ENCODE measurements around the gene RHBDL2. TPM values are rescaled to one million over a fixed set of nuclear protein-coding genes. Genes with fewer than 3 reads are reported as not detected.

Gene RHBDL2
- total and polyA plus RNA-seq, 2 donors (not counting 1 experiment from before 2014, with no cell fraction given): not detected

GRCh38 chr1:38964140-38964548, 22.5 kb upstream of the RHBDL2 start:
- peaks cover 12% of the 10 kb centered on the region for H3K27me3 Mint-ChIP-seq
- Histone ChIP-seq H4K20me1 (ENCODE audit: control insufficient read depth, insufficient read depth, low read length, poor library complexity, severe bottlenecking) (no peaks in the 10 kb centered on the region), H3K36me3 (replicated peaks in 1 of 2; ENCODE audit: control extremely low read depth in 1 of 2, control insufficient read depth in 1 of 2, extremely low read depth in 1 of 2, insufficient read depth in 2 of 2, low read length in 1 of 2) (no peaks in the 10 kb centered on the region), H3K4me3 (ENCODE audit: control extremely low read depth in 1 of 5, extremely low read depth in 1 of 5, insufficient read depth in 1 of 5, low read depth in 2 of 5, low read length in 4 of 5) (no peak overlapping the region), H3K9ac (ENCODE audit: low read length) (no peak overlapping the region), H3K4me1 (ENCODE audit: control insufficient read depth in 2 of 2, insufficient read depth in 2 of 2, low read length in 2 of 2) (no peaks in the 10 kb centered on the region), H3K9me3 (ENCODE audit: control extremely low read depth in 1 of 3, control insufficient read depth in 2 of 3, insufficient read depth in 1 of 3, low read length in 2 of 3) (no peaks in the 10 kb centered on the region), H3K4me2 (replicated peaks; ENCODE audit: low read depth, low read length, poor library complexity, severe bottlenecking) (no peak overlapping the region), H3K27me3 (replicated peaks in 1 of 4; ENCODE audit: control extremely low read depth in 1 of 4, control insufficient read depth in 3 of 4, insufficient read depth in 4 of 4, low read length in 3 of 4) (no peaks in the 10 kb centered on the region), H2AFZ (ENCODE audit: insufficient read depth, low read depth, low read length, poor library complexity, severe bottlenecking) (no peak overlapping the region), H3K79me2 (ENCODE audit: control insufficient read depth, insufficient read depth, low read length) (no peaks in the 10 kb centered on the region), H3K27ac (ENCODE audit: low read length in 2 of 2) (no peak overlapping the region)
- no peak overlapping the region for H3K27ac Mint-ChIP-seq
- no peak overlapping the region for H3K4me3 Mint-ChIP-seq
- no peak for ATAC-seq (ENCODE audit: low read depth)
- DNase-seq: no peak
- H3K4me1 Mint-ChIP-seq: no peaks in the 10 kb centered on the region
- TF ChIP-seq, protein P1, sequence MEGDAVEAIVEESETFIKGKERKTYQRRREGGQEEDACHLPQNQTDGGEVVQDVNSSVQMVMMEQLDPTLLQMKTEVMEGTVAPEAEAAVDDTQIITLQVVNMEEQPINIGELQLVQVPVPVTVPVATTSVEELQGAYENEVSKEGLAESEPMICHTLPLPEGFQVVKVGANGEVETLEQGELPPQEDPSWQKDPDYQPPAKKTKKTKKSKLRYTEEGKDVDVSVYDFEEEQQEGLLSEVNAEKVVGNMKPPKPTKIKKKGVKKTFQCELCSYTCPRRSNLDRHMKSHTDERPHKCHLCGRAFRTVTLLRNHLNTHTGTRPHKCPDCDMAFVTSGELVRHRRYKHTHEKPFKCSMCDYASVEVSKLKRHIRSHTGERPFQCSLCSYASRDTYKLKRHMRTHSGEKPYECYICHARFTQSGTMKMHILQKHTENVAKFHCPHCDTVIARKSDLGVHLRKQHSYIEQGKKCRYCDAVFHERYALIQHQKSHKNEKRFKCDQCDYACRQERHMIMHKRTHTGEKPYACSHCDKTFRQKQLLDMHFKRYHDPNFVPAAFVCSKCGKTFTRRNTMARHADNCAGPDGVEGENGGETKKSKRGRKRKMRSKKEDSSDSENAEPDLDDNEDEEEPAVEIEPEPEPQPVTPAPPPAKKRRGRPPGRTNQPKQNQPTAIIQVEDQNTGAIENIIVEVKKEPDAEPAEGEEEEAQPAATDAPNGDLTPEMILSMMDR (IDR thresholded peaks at IDR 0.05): no peak
- no peak for TF ChIP-seq EZH2 (IDR thresholded peaks at IDR 0.05; ENCODE audit: borderline replicate concordance, insufficient read depth, low read depth, low read length, poor library complexity, severe bottlenecking)
- ChIA-PET POLR2A (no interaction called here), CTCF (no interaction called here)
- H3K9me3 Mint-ChIP-seq (ENCODE audit: insufficient read depth): no peaks in the 10 kb centered on the region
- intact Hi-C loops (cut with micrococcal nuclease): no loop called here
- 73% methylated on average over 2 of the region's 3 CpGs for WGBS (ENCODE audit: insufficient coverage)

- no peak overlapping the region for H3K4me2 ChIP-seq (replicated peaks; ENCODE audit: low read depth, low read length, poor library complexity, severe bottlenecking)
- H3K4me3 Mint-ChIP-seq: no peak overlapping the region
- H3K36me3 ChIP-seq (replicated peaks in 1 of 2; ENCODE audit: control extremely low read depth in 1 of 2, control insufficient read depth in 1 of 2, extremely low read depth in 1 of 2, insufficient read depth in 2 of 2, low read length in 1 of 2): no peaks in the 10 kb centered on the region
- H3K27ac Mint-ChIP-seq: no peak overlapping the region
- no peaks in the 10 kb centered on the region for H3K79me2 ChIP-seq (ENCODE audit: control insufficient read depth, insufficient read depth, low read length)
- no peak for DNase-seq
- no peak overlapping the region for H3K4me3 ChIP-seq (ENCODE audit: control extremely low read depth in 1 of 5, extremely low read depth in 1 of 5, insufficient read depth in 1 of 5, low read depth in 2 of 5, low read length in 4 of 5)
- WGBS (ENCODE audit: insufficient coverage): 93% methylated on average over 4 of the region's 7 CpGs
- POLR2A ChIA-PET: no interaction called here
- H4K20me1 ChIP-seq (ENCODE audit: control insufficient read depth, insufficient read depth, low read length, poor library complexity, severe bottlenecking): no peaks in the 10 kb centered on the region
- H3K4me1 ChIP-seq (ENCODE audit: control insufficient read depth in 2 of 2, insufficient read depth in 2 of 2, low read length in 2 of 2): no peaks in the 10 kb centered on the region
- no peak overlapping the region for H3K9ac ChIP-seq (ENCODE audit: low read length)
- CTCF ChIA-PET: no interaction called here
- ATAC-seq (ENCODE audit: low read depth): no peak
- TF ChIP-seq EZH2 (IDR thresholded peaks at IDR 0.05; ENCODE audit: borderline replicate concordance, insufficient read depth, low read depth, low read length, poor library complexity, severe bottlenecking): no peak
- TF ChIP-seq, protein P1 (IDR thresholded peaks at IDR 0.05): no peak
- H3K9me3 Mint-ChIP-seq (ENCODE audit: insufficient read depth): no peaks in the 10 kb centered on the region
- H3K9me3 ChIP-seq (ENCODE audit: control extremely low read depth in 1 of 3, control insufficient read depth in 2 of 3, insufficient read depth in 1 of 3, low read length in 2 of 3): no peaks in the 10 kb centered on the region
- intact Hi-C loops (cut with micrococcal nuclease): no loop called here
- H3K27me3 Mint-ChIP-seq: peaks cover 15% of the 10 kb centered on the region
- no peaks in the 10 kb centered on the region for H3K4me1 Mint-ChIP-seq
- no peak overlapping the region for H2AFZ ChIP-seq (ENCODE audit: insufficient read depth, low read depth, low read length, poor library complexity, severe bottlenecking)
- no peak overlapping the region for H3K27ac ChIP-seq (ENCODE audit: low read length in 2 of 2)
- no peaks in the 10 kb centered on the region for H3K27me3 ChIP-seq (replicated peaks in 1 of 4; ENCODE audit: control extremely low read depth in 1 of 4, control insufficient read depth in 3 of 4, insufficient read depth in 4 of 4, low read length in 3 of 4)
These were observed 20.9 kb upstream of the RHBDL2 start for GRCh38 chr1:38962560-38962959.

Measured in B cell (primary cell).